ENCODE measurements around the gene CPLX3. TPM values are rescaled to one million over a fixed set of nuclear protein-coding genes. Genes with fewer than 3 reads are reported as not detected.

CPLX3 gene
- total RNA-seq, 1 experiment from 2014 or later = not detected

- Histone ChIP-seq H3K79me1 (ENCODE audit: insufficient read depth, low read depth, low read length, poor library complexity, severe bottlenecking) (no peaks in the 10 kb centered on the region), H2BK20ac (ENCODE audit: low read depth, low read length, poor library complexity, severe bottlenecking) (no peak overlapping the region), H3K4ac (ENCODE audit: low read depth, low read length) (no peak overlapping the region), H3K9me3 (ENCODE audit: control insufficient read depth, low read depth, low read length) (no peaks in the 10 kb centered on the region), H3K23ac (ENCODE audit: insufficient read length, low read depth, low read length) (no peak overlapping the region), H2BK15ac (ENCODE audit: low read depth, low read length) (no peak overlapping the region), H2AK5ac (ENCODE audit: insufficient read length, low read length) (no peak overlapping the region), H3K56ac (ENCODE audit: insufficient read length, low read depth, low read length) (no peak overlapping the region), H4K91ac (ENCODE audit: insufficient read length, low read depth, low read length) (no peak overlapping the region), H4K20me1 (ENCODE audit: control insufficient read depth, insufficient read depth, insufficient read length) (no peaks in the 10 kb centered on the region), H4K5ac (ENCODE audit: insufficient read length, low read depth, low read length) (no peak overlapping the region), H3T11ph (ENCODE audit: low read length) (no peak overlapping the region), H4K8ac (replicated peaks; ENCODE audit: insufficient read length, low read depth, low read length) (no peak overlapping the region), H2AFZ (ENCODE audit: low read length) (no peak overlapping the region), H3K4me2 (ENCODE audit: insufficient read depth, insufficient read length, low read length) (no peak overlapping the region), H3K4me1 (ENCODE audit: insufficient read depth, low read length) (no peaks in the 10 kb centered on the region), H2BK12ac (ENCODE audit: insufficient read length, low read depth, low read length) (no peak overlapping the region), H2BK120ac (ENCODE audit: low read depth, low read length, poor library complexity, severe bottlenecking) (no peak overlapping the region), H3K14ac (ENCODE audit: insufficient read depth, low read length) (no peak overlapping the region), H2BK5ac (ENCODE audit: insufficient read length, low read length) (no peak overlapping the region), H3K27me3 (ENCODE audit: insufficient read depth, low read length) (no peaks in the 10 kb centered on the region), H3K9ac (ENCODE audit: extremely low read depth, insufficient read length, low read length) (no peak overlapping the region), H3K23me2 (ENCODE audit: insufficient read length, low read depth, low read length, poor library complexity, severe bottlenecking) (no peaks in the 10 kb centered on the region), H3K27ac (ENCODE audit: insufficient read length, low read depth, low read length) (no peak overlapping the region), H3K18ac (ENCODE audit: insufficient read length, low read depth, low read length) (no peak overlapping the region), H3K79me2 (ENCODE audit: insufficient read depth, low read length) (no peaks in the 10 kb centered on the region)
- no CpG with 5 or more reads among the region's 20 CpGs for WGBS (ENCODE audit: extremely low coverage, insufficient read length, low lambda C conversion rate)
- Mint-ChIP-seq H3K4me1 (peaks cover 2 to 7% of the 10 kb centered on the region in 2 experiments), H3K27ac (no peak overlapping the region), H3K27me3 (ENCODE audit: low read depth) (no peaks in the 10 kb centered on the region), H3K4me3 (no peak overlapping the region), H3K36me3 (ENCODE audit: insufficient read depth in 1 of 3, low read depth in 3 of 3) (peaks cover 11 to 37% (median 34%) of the 10 kb centered on the region in 3 experiments; a peak in 5 of 7 replicates), H3K9me3 (no peaks in the 10 kb centered on the region)
- no peak for TF ChIP-seq CTCF (conservative IDR thresholded peaks at IDR 0.05)
- no peak for DNase-seq
Observed at GRCh38 chr15:74800559-74801094, 25.8 kb upstream of the CPLX3 start.

Measured in H9 (cell line).